Osteoblast (primary cell): ENCODE data around the gene EDEM1. TPM values are rescaled to one million over a fixed set of nuclear protein-coding genes. Genes with fewer than 3 reads are reported as not detected.

Source experiments
- DNase-seq: peaks from one replicate; pipeline ENCODE4 v3.0.0; 2011; ENCODE audit warnings: low spot score, mixed read lengths; ENCODE audit not compliant: insufficient read length; ENCODE audit errors: missing footprints
- H2AFZ ChIP-seq: 2 replicates; pipeline ENCODE4 v1.6.0; 2011; ENCODE audit warnings: mild to moderate bottlenecking, low read length
- H3K27ac ChIP-seq: 2 replicates; pipeline ENCODE4 v1.5.1; 2011; ENCODE audit warnings: mild to moderate bottlenecking, low read depth, low read length, moderate library complexity
- H3K27me3 ChIP-seq: 2 replicates; pipeline ENCODE4 v1.6.0; 2012; ENCODE audit warnings: mild to moderate bottlenecking, control low read depth, inconsistent platforms, low read length, moderate library complexity; ENCODE audit not compliant: insufficient read depth
- H3K36me3 ChIP-seq: 2 replicates; pipeline ENCODE4 v1.5.1; 2011; ENCODE audit warnings: mild to moderate bottlenecking, low read length, control low read depth, moderate library complexity; ENCODE audit not compliant: insufficient read depth
- H3K4me1 ChIP-seq: 2 replicates; pipeline ENCODE4 v1.5.1; 2011; ENCODE audit warnings: mild to moderate bottlenecking, low read length, control low read depth, moderate library complexity; ENCODE audit not compliant: insufficient read depth
- H3K4me2 ChIP-seq: 2 replicates; pipeline ENCODE4 v1.6.0; 2011; ENCODE audit warnings: mild to moderate bottlenecking, low read length; ENCODE audit not compliant: insufficient read depth
- H3K4me3 ChIP-seq: fragments of 200-600 bp; sonication (generic); 3 replicates; pipeline ENCODE4 v1.5.1; 2012; ENCODE audit warnings: mild to moderate bottlenecking, low read length, inconsistent platforms; ENCODE audit not compliant: insufficient read depth
- H3K79me2 ChIP-seq: 2 replicates; pipeline ENCODE4 v1.6.0; 2012; ENCODE audit warnings: mild to moderate bottlenecking, low read length, control low read depth, inconsistent platforms; ENCODE audit not compliant: insufficient read depth
- H3K9me3 ChIP-seq: 2 replicates; pipeline ENCODE4 v1.5.1; 2011; ENCODE audit warnings: low read depth, low read length, control low read depth
- H4K20me1 ChIP-seq: 2 replicates; pipeline ENCODE4 v1.6.0; 2012; ENCODE audit warnings: mild to moderate bottlenecking, low read length, control low read depth; ENCODE audit not compliant: insufficient read depth
- total RNA-seq: library from RNA; depleted of rRNA; stranded (reverse); fragments of >200 nt; gene quantifications from 2 replicates; pipeline ENCODE4 v1.2.3, GENCODE V29; 2012
- TF ChIP-seq, protein P1 (sequence below): IDR thresholded peaks from 2 replicates; pipeline ENCODE4 v1.5.1; 2011; ENCODE audit warnings: mild to moderate bottlenecking, low read depth, low read length, moderate library complexity; ENCODE audit errors: extremely low read depth

The EDEM1 gene
- total RNA-seq, 1 donor = 38.7 TPM

DNA sequence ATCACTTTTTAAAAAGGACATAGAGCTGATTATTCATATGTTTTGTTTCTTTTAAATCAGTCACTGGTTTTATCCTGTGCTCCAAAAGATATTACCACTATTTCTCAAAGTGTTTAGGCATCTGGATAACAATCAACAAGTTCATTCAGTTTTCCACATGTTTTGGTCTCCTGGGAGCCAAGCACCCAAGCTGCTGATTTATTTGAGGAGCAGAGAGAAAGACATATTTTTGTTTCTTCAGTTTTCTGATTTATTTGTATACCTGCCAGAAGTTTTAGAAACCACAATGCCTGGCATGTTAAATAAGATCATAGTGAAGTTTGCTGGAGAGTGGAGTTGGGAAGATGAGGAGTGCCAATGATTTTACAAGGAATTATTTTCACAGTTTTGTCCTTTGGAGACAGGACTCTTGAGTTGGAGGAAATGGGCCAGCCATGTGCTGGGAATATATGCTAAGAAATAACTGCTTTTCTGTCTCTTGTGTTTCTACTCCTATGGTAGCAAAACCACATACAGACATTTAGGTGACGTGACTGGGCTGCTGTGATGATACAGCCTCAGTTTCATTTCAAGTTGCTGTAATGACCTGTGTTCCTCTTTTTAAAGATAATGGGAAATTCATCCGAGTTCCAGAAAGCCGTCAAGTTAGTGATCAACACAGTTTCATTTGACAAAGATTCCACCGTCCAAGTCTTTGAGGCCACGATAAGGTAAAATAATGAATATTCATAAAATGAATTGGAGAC is 11.7 kb downstream of the EDEM1 start:
- Histone ChIP-seq H3K27me3 (no peaks in the 10 kb centered on the region), H4K20me1 (peaks cover 2% of the 10 kb centered on the region), H3K4me3 (no peak overlapping the region), H3K4me1 (peaks cover 55% of the 10 kb centered on the region), H3K27ac (peak overlapping the region; percentile 85), H3K9me3 (no peaks in the 10 kb centered on the region), H3K36me3 (peaks cover 36% of the 10 kb centered on the region), H3K4me2 (no peak overlapping the region), H2AFZ (no peak overlapping the region), H3K79me2 (peaks cover 46% of the 10 kb centered on the region)
- TF ChIP-seq, protein P1, sequence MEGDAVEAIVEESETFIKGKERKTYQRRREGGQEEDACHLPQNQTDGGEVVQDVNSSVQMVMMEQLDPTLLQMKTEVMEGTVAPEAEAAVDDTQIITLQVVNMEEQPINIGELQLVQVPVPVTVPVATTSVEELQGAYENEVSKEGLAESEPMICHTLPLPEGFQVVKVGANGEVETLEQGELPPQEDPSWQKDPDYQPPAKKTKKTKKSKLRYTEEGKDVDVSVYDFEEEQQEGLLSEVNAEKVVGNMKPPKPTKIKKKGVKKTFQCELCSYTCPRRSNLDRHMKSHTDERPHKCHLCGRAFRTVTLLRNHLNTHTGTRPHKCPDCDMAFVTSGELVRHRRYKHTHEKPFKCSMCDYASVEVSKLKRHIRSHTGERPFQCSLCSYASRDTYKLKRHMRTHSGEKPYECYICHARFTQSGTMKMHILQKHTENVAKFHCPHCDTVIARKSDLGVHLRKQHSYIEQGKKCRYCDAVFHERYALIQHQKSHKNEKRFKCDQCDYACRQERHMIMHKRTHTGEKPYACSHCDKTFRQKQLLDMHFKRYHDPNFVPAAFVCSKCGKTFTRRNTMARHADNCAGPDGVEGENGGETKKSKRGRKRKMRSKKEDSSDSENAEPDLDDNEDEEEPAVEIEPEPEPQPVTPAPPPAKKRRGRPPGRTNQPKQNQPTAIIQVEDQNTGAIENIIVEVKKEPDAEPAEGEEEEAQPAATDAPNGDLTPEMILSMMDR = no peak
- DNase-seq = no peak

DNA sequence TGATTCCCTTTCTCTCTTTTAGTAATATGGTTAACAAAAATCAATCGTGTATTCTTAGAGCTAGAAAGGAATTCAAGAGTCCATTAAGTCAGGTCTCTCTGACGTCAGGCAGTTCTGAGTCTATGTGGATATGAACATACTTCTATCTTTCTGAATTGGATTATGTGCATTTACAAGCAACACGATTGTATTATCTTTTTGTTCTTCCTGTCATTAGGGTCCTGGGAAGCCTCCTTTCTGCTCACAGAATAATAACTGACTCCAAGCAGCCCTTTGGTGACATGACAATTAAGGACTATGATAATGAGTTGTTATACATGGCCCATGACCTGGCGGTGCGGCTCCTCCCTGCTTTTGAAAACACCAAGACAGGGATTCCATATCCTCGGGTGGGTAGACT is 14.0 kb downstream of the EDEM1 start:
- H3K36me3 ChIP-seq = peaks cover 51% of the 10 kb centered on the region
- no peak overlapping the region for H3K4me2 ChIP-seq
- TF ChIP-seq, protein P1 = no peak
- H3K4me3 ChIP-seq = no peak overlapping the region
- H3K79me2 ChIP-seq = peaks cover 34% of the 10 kb centered on the region
- peak overlapping the region; percentile 5 for H3K27ac ChIP-seq
- no peak for DNase-seq
- H4K20me1 ChIP-seq = no peaks in the 10 kb centered on the region
- H3K4me1 ChIP-seq = peaks cover 43% of the 10 kb centered on the region
- H3K27me3 ChIP-seq = no peaks in the 10 kb centered on the region
- H3K9me3 ChIP-seq = no peaks in the 10 kb centered on the region
- no peak overlapping the region for H2AFZ ChIP-seq

DNA sequence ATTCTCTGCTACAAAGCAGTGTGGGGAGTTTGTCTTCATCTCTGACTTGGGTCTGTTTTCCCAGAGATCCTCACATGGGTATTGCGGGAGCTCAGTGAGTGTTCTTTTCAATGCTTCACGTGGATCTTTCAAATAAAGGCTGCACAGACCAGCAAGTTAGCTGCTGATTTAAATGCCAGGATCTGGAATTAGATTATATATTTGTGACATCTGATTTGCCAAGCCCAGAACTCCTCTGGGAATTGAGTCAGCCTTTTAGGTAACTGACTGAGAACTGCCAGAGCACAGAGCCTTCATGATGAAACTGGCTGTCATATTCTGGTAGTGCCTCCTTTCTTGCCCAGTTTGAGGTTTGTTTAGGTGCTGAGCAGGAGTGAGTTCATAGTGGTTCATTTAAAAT is 14.7 kb downstream of the EDEM1 start:
- H2AFZ ChIP-seq = no peak overlapping the region
- DNase-seq = no peak

More for the DNA sequence above, 14.7 kb downstream of the EDEM1 start:
- H3K27ac ChIP-seq = peak overlapping the region; percentile 18
- no peaks in the 10 kb centered on the region for H3K27me3 ChIP-seq
- H3K36me3 ChIP-seq = peaks cover 58% of the 10 kb centered on the region
- no peaks in the 10 kb centered on the region for H4K20me1 ChIP-seq
- no peak overlapping the region for H3K4me2 ChIP-seq
- no peak overlapping the region for H3K4me3 ChIP-seq
- TF ChIP-seq, protein P1 = no peak
- peaks cover 31% of the 10 kb centered on the region for H3K79me2 ChIP-seq
- peaks cover 36% of the 10 kb centered on the region for H3K4me1 ChIP-seq
- no peaks in the 10 kb centered on the region for H3K9me3 ChIP-seq
